GM12878 (cell line): ENCODE results near the gene RHOB. TPM values are rescaled to one million over a fixed set of nuclear protein-coding genes. Genes with fewer than 3 reads are reported as not detected.
A peak's percentile ranks its signal among the peaks of the same experiment; 100 is the strongest.

ENCODE experiments used
- ATAC-seq: fragments of 200-7000 bp; cut with Tn5 transposase; 3 replicates; pipeline ENCODE4 v1.9.1; 2020; ENCODE audit warnings: mild to moderate bottlenecking, moderate library complexity
- BruUV-seq: library from RNA; stranded (reverse); fragments of 400-500 nt; replicated peaks from 2 replicates; lab custom pipeline; 2021; lab: Mats Ljungman, UMichigan
- CTCF ChIA-PET: fragments of 300-600 bp; sonication (Branson Sonifier 250); formaldehyde crosslinking; extraction: SDS; loops from one replicate; lab custom pipeline; 2021; ENCODE audit warnings: inconsistent platforms; lab: Yijun Ruan, JAX
- POLR2A ChIA-PET: fragments of 350-600 bp; formaldehyde crosslinking; extraction: SDS; loops from one replicate; lab custom pipeline; 2021; ENCODE audit warnings: inconsistent platforms; lab: Charles Lee
- RAD21 ChIA-PET: fragments of 300-600 bp; sonication (Branson Sonifier 250); formaldehyde crosslinking; loops from one replicate; lab custom pipeline; 2023; ENCODE audit warnings: antibody characterized with exemption; ENCODE audit not compliant: unreplicated experiment; lab: Charles Lee
- SMC1A ChIA-PET: fragments of 300-600 bp; sonication (Branson Sonifier 250); formaldehyde crosslinking; loops from one replicate; lab custom pipeline; 2023; ENCODE audit not compliant: unreplicated experiment, uncharacterized antibody; lab: Charles Lee
- DNase-seq: peaks from one replicate; pipeline ENCODE4 v3.0.0-alpha.2; 2011; ENCODE audit warnings: low read depth, low spot score
- FAIRE-seq: peaks from 3 replicates; lab custom pipeline; 2011; peaks lifted over from hg19 to GRCh38; lab: Jason Lieb, UNC
- H2AFZ ChIP-seq: 2 replicates; pipeline ENCODE4 v1.6.0; 2011; ENCODE audit warnings: low read depth, low read length, control low read depth; ENCODE audit not compliant: control insufficient read depth
- H3K27ac ChIP-seq: 2 replicates; pipeline ENCODE4 v1.5.1; 2011; ENCODE audit warnings: control low read depth; ENCODE audit not compliant: control insufficient read depth, insufficient read depth
- H3K27me3 ChIP-seq, 2 experiments: replicated peaks in 1 of 2; 2 replicates each; pipeline versions ENCODE4 v1.6.0 to v1.6.1; 2011; ENCODE audit warnings: low read length in 1 of 2; ENCODE audit not compliant: control insufficient read depth in 2 of 2, insufficient read depth in 2 of 2
- H3K36me3 ChIP-seq, 2 experiments: 2 replicates each; pipeline ENCODE4 v1.5.1; 2011; ENCODE audit warnings: low read length in 1 of 2; ENCODE audit not compliant: control insufficient read depth in 2 of 2, insufficient read depth in 2 of 2
- H3K4me1 ChIP-seq: 2 replicates; pipeline ENCODE4 v1.6.1; 2011; ENCODE audit warnings: mild to moderate bottlenecking, low read length, moderate library complexity, mixed read lengths; ENCODE audit not compliant: control insufficient read depth, insufficient read depth
- H3K4me2 ChIP-seq: 2 replicates; pipeline ENCODE4 v1.6.0; 2011; ENCODE audit warnings: control low read depth; ENCODE audit not compliant: control insufficient read depth, insufficient read depth
- H3K4me3 ChIP-seq: fragments of 200-600 bp; sonication (generic); 2 replicates; pipeline ENCODE4 v1.5.1; 2016
- H3K79me2 ChIP-seq: 2 replicates; pipeline ENCODE4 v1.6.0; 2011; ENCODE audit warnings: low read length; ENCODE audit not compliant: control insufficient read depth, insufficient read depth
- H3K9ac ChIP-seq: 2 replicates; pipeline ENCODE4 v1.8.0; 2011; ENCODE audit warnings: low read length, control low read depth, mixed read lengths; ENCODE audit not compliant: control insufficient read depth, insufficient read depth
- H3K9me3 ChIP-seq: replicated peaks from 3 replicates; pipeline ENCODE4 v1.5.1; 2011; ENCODE audit warnings: mild to moderate bottlenecking, low read length; ENCODE audit not compliant: control insufficient read depth, insufficient read depth
- H4K20me1 ChIP-seq: 2 replicates; pipeline ENCODE4 v1.6.0; 2011; ENCODE audit not compliant: control insufficient read depth, insufficient read depth
- NR2C1 ChIP-seq: fragments of 450-650 bp; IDR thresholded peaks from 2 replicates; pipeline ENCODE4 v1.6.1; 2017; ENCODE audit warnings: antibody characterized with exemption, mild to moderate bottlenecking, moderate library complexity
- RAD21 ChIP-seq: IDR thresholded peaks from 2 replicates; pipeline ENCODE4 v1.6.1; 2011; ENCODE audit warnings: mild to moderate bottlenecking, low read depth, low read length, moderate library complexity; ENCODE audit not compliant: insufficient read depth
- SMC3 ChIP-seq: IDR thresholded peaks from 2 replicates; pipeline ENCODE4 v1.6.1; 2011; ENCODE audit warnings: low read length, improper control_type of control experiment, borderline replicate concordance
- ZBTB33 ChIP-seq: fragments of 450-650 bp; IDR thresholded peaks from 2 replicates; pipeline ENCODE4 v1.6.1; 2017; ENCODE audit warnings: mild to moderate bottlenecking
- ZNF384 ChIP-seq: IDR thresholded peaks from 2 replicates; pipeline ENCODE4 v1.6.1; 2012; ENCODE audit warnings: low read depth, mild to moderate bottlenecking, low read length, improper control_type of control experiment, borderline replicate concordance
- WGBS: methylation state at CpG from one replicate; pipeline ENCODE4 v1.1.6; 2016; ENCODE audit warnings: low lambda C conversion rate; ENCODE audit not compliant: insufficient replicate concordance, insufficient coverage; ENCODE audit errors: missing lambda C conversion rate; 5-methylcytosine and 5-hydroxymethylcytosine counted together
- in situ Hi-C: fragments of 300-500 bp; cut with MboI; formaldehyde crosslinking; loops from 9 replicates; pipeline ENCODE4 v1.14.3; 2018; ENCODE audit warnings: mixed read lengths
- intact Hi-C: fragments of 100-400 bp; cut with micrococcal nuclease; formaldehyde crosslinking; loops from one replicate; pipeline ENCODE4 v1.14.2; 2022; ENCODE audit not compliant: unreplicated experiment
- polyA plus RNA-seq, 11 experiments: library from polyadenylated mRNA; depleted of rRNA in 4 of 11; unstranded in 6 of 11; stranded (reverse) in 5 of 11; fragments of >200 nt; fragmentation: Nextera tagmentation in 4 of 11; fragmentation: Illumina TruSeq in 1 of 11; extraction: Ambion mirVana in 4 of 11; extraction: Trizol in 1 of 11; gene quantifications; 1 replicate in 1 of 11; 2 replicates in 10 of 11; pipeline versions ENCODE4 v1.2.1 to v1.2.3, GENCODE V29; 2011 to 2016; ENCODE audit warnings: inconsistent platforms in 2 of 11, missing spikeins in 2 of 11, low read depth in 1 of 11
- total RNA-seq, 4 experiments: library from RNA; depleted of rRNA in 3 of 4; stranded (reverse); fragments of >200 nt in 3 of 4; fragmentation: Illumina TruSeq in 1 of 4; extraction: Trizol in 1 of 4; gene quantifications; 2 replicates each; pipeline versions ENCODE4 v1.2.1 to v1.2.3, GENCODE V29; 2013 to 2021
- TF ChIP-seq, protein P1 (sequence below), 3 experiments: IDR thresholded peaks in 2 of 3; conservative IDR thresholded peaks in 1 of 3; 2 replicates each; pipeline ENCODE4 v1.5.1; 2011; ENCODE audit warnings: low read depth in 3 of 3, low read length in 3 of 3, mild to moderate bottlenecking in 3 of 3, control low read depth in 2 of 3, moderate library complexity in 2 of 3, inconsistent platforms in 1 of 3, mixed read lengths in 1 of 3; ENCODE audit not compliant: control insufficient read depth in 2 of 3, insufficient read depth in 1 of 3; ENCODE audit errors: extremely low read depth in 1 of 3

Gene RHOB
- total and polyA plus RNA-seq, 10 of the 15 experiments (the other 5 are each of a cell fraction or from before 2014, with no cell fraction given): 0.03 to 4.5 (median 1.2) TPM

GRCh38 chr2:20443276-20443920, 3.5 kb upstream of the RHOB start:
- Histone ChIP-seq H3K36me3 (no peaks in the 10 kb centered on the region), H3K4me2 (no peak overlapping the region), H3K79me2 (peaks cover 1% of the 10 kb centered on the region; the same call in 1 of the 2 replicates), H4K20me1 (no peaks in the 10 kb centered on the region; the same call in 1 of the 2 replicates), H3K9ac (no peak overlapping the region), H3K9me3 (no peaks in the 10 kb centered on the region; the same call in 2 of the 3 replicates), H3K4me1 (peaks cover 3% of the 10 kb centered on the region), H3K27me3 (peaks cover 5 to 9% of the 10 kb centered on the region in 2 experiments; a peak in 3 of 4 replicates), H3K4me3 (no peak overlapping the region), H2AFZ (no peak overlapping the region), H3K27ac (no peak overlapping the region)
- no TSS peak for BruUV-seq
- POLR2A ChIA-PET: interaction anchor here (1.7 kb wide), 1 partner anchor 205 kb away, joined by 4 read pairs; no protein-coding TSS in a partner anchor
- SMC1A ChIA-PET: interaction anchor here (0.8 to 2.7 kb wide), 25 partner anchors 9 to 202 kb away, joined by 3 to 56 read pairs (median 4); no protein-coding TSS in a partner anchor
- WGBS: 73% methylated on average over 6 of the region's 6 CpGs
- intact Hi-C loops: loop anchor here (1.0 to 10.0 kb wide), 3 partner anchors 192 to 381 kb away; partner anchors contain the start of gene LDAH
- in situ Hi-C loops: loop anchor here (5.0 to 25.0 kb wide), 2 partner anchors 199 to 519 kb away; no protein-coding TSS in a partner anchor
- ATAC-seq (no peak), DNase-seq (no peak), FAIRE-seq (peak; percentile 7)
- TF ChIP-seq RAD21 (peak; percentile 89), ZNF384 (peak; percentile 90), SMC3 (peak; percentile 87), ZBTB33 (0 out of 2 replicates have a peak, but pooled peaks have one; percentile 31), NR2C1 (no peak)
- TF ChIP-seq, protein P1, sequence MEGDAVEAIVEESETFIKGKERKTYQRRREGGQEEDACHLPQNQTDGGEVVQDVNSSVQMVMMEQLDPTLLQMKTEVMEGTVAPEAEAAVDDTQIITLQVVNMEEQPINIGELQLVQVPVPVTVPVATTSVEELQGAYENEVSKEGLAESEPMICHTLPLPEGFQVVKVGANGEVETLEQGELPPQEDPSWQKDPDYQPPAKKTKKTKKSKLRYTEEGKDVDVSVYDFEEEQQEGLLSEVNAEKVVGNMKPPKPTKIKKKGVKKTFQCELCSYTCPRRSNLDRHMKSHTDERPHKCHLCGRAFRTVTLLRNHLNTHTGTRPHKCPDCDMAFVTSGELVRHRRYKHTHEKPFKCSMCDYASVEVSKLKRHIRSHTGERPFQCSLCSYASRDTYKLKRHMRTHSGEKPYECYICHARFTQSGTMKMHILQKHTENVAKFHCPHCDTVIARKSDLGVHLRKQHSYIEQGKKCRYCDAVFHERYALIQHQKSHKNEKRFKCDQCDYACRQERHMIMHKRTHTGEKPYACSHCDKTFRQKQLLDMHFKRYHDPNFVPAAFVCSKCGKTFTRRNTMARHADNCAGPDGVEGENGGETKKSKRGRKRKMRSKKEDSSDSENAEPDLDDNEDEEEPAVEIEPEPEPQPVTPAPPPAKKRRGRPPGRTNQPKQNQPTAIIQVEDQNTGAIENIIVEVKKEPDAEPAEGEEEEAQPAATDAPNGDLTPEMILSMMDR (IDR thresholded peaks at IDR 0.05 in 2 of 3, conservative IDR thresholded peaks at IDR 0.05 in 1 of 3; ENCODE audit: control insufficient read depth in 2 of 3, extremely low read depth in 1 of 3, insufficient read depth in 1 of 3, low read depth in 3 of 3, low read length in 3 of 3): peak; percentile 27 to 59 (median 41); a peak in 4 of 6 replicates
- RAD21 ChIA-PET: interaction anchor here (0.7 to 5.5 kb wide), 18 partner anchors 8 to 207 kb away, joined by 3 to 107 read pairs (median 4); partner anchors contain the start of gene HS1BP3
- CTCF ChIA-PET: interaction anchor here (0.9 to 6.0 kb wide), 18 partner anchors 10 to 218 kb away, joined by 3 to 119 read pairs (median 6); partner anchors contain the start of gene HS1BP3
